ENCODE data around the gene ZNF423.
"Not testable (repeated sequence)": the region's sequence is repeated elsewhere in the genome, so short reads cannot be mapped to it uniquely, and the experiment has no call there.

ZNF423 gene

DNA sequence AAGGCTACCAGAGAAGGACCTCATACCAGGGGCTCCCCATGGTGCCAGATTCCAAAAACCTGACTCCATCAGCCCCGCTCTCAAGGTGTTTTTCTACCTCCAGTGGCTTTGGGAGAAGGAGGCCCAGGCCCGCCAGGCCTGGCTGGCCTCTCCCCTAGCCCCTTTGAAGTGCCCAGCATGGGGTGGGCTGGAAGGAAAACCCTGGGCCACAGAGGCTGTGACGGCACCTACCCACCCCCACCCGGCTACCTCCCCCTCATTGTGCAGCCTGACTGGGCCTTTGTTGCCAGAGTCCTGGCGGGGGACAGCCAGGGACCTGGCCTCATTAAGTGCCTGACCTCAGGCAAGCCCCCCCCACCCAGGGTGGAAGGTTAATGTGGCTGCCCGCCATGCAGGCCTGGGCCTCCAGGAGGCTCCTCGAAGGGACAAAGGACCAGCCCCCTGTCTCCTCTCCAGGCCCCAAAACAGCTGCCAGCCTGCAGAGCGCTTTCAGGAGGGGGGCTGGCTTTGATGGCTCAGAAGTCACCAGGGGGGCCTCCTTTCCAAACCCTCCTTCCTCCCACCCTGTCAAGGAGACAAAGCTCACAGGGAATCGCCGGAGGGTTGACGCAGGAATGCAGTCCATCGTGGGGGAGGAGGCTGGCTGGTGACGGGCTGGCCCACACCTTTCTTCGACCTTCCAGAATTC is 159.4 kb downstream of the ZNF423 start:
- DNase-seq (ENCODE audit: low spot score) = no peak

DNA sequence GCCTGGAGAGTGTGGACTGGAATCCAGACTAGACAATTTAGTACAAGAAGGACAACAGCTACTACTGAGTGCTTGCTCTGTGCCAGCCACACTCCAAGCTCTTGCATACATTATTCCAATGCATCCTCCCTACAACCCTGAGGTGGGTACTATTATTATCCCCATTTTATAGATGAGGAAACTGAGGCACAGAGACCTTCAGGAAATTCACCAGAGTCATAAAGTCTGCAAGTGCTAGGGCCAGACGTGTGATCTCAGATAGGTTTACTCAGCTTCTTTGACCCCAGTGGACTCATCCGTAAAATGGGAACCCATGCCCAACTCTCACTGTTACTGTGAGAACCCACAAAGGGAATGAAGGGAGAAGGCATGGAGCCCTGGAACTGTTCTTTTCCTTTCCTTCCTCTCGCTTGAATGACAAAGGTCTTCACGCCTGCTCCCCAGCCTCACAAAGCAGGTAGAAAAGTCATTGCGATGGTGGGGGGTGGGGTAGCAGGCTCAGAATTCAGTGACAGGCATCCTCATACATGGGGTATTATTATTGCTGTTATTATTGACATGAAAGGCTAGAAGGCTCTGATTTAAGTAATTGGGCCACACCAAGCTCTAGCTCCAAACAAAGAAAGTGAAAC is 160.0 kb downstream of the ZNF423 start:
- no peak for DNase-seq (ENCODE audit: low spot score)

DNA sequence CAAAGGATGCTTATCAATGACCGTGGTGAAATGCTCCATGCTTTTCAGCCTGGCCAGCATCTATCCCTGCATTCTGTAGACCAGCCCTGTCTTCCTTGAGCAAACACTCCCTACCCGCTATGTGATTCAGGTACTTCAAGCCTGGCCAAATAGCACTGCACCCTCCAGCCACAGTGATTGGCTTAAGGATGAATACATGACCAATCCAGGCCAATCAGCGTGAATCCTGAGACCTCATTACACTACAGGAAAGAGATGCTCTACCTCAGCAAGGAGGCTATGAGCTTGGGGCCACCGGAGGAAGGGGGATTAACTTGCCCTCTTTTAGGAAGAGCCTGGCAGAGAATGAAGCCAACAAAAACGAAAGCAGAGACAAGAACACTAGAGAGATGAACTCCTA is 162.5 kb downstream of the ZNF423 start:
- no peak for DNase-seq (ENCODE audit: low spot score)

DNA sequence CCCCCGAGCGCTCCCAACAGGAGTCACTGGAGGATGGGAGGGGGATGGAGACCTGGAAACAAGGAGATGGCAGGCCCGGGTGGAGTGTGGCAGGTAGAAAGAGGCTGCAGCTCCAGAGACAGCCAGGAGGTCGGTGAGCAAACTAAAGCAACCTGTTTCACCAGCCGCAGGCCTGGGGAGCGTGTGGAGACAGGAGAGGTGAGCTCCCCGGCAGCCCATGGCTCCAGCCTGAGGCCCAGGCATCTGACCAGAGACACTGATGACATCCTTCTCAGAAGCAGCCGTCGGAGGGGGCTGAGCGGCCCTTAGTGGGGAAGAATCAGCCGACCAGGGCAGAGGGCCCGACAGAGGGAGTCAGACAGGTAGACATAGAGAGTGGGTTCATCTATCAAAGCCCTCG is 165.1 kb downstream of the ZNF423 start:
- DNase-seq (ENCODE audit: low spot score) = no peak

DNA sequence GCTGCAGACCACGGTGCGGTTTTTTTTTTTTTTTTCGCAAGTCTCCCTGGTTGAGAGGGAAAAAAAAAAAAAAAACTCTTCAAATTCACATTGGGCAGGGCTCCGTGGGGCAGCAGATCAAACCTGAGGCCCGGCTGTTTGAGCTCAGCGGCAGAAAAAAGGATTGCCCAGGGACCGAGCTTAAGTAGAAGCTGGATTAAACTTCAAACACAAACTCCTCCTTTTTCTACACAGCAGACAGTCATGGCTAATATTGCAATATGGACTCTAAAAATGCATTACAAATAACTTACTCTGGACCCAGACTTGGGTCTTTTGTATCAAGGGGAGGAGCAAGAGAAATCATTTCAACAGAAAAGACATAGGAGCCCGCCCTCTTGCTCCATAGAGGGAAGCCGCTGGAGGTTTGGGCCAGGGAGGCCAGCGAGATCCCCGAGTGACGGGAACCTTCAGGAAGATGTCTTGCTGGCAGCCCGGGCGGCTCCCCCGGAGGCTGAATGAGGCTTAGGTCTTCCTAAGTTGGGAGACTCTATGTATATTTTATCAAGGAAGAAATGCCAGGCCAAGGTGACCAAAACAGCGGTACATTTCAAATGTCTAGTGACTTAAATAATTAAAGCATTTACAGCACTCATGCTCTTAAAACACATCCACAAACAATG is 167.7 kb downstream of the ZNF423 start:
- DNase-seq (ENCODE audit: low spot score) = no peak

DNA sequence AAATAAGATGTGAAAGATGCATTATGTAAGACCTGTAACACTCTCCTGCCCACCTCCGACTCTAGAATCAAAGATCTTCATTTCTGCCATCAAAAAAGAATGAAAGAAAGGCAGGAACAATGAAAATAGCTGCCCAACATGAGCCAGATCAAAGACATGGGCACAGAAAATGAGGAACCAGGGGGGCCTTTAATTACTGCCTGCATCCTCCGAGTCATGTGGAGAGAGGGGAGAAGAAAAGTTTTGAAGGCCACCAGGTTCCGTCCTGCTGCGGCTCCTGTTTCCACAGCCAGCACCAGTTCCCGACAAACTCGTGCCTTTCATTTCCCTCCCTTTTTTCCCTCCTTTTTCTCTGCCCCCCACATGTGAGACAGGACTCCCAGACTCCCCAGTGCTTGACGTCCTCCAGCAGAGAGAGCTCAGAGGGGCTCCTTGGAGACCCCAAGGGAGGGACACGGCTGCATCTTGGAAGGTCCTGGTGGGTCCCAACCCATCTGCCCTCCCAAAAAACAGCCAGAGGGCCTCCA is 168.4 kb downstream of the ZNF423 start:
- DNase-seq (ENCODE audit: low spot score) = no peak

DNA sequence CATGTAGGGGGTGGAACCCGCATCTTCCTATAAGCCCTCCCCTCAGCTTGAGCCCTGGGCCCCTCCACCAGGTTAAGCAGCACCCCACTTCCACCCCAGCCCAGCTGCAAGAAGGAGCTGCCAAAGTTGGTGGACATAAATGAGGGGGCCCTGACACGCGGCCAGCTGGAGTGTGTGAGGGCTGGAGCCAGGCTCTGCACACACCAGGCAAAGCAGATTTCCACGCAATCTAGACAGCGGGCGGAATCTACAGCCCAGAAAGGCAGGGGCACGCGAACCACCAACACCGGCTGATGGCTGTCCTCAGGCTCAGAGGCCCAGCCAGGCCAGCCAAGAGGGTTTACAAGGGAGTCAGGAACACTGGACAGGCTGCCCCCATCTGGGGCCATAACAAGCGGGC is 171.2 kb downstream of the ZNF423 start:
- DNase-seq (ENCODE audit: low spot score) = no peak

DNA sequence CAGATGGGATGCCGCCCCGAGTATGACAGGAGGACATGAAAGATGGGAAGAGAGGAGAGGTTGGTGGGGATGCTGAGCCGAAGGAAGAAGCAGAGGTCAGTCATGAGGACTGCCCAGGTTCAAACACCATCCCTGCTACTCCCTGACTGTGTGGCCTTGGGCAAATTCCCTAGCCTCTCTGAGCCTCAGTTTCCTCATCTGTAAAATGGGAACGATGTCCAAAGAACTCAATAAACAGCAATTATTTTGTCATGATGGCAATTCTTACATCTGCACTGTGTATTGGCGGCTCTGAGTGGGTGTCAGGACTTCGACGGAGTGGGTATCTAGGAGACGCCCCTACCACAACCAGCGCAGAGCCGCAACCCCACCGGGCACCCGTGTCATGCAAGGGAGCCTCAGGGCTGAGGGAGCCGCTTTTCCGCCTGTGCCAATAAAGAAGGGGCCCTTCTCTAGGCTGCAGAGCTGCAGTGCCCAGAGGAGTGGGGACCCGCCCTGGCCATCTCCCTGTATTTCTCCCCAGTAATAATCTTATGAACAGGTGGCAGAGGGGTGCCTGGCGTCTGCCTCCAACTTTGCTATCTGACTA is 173.2 kb downstream of the ZNF423 start:
- DNase-seq (ENCODE audit: low spot score) = no peak

DNA sequence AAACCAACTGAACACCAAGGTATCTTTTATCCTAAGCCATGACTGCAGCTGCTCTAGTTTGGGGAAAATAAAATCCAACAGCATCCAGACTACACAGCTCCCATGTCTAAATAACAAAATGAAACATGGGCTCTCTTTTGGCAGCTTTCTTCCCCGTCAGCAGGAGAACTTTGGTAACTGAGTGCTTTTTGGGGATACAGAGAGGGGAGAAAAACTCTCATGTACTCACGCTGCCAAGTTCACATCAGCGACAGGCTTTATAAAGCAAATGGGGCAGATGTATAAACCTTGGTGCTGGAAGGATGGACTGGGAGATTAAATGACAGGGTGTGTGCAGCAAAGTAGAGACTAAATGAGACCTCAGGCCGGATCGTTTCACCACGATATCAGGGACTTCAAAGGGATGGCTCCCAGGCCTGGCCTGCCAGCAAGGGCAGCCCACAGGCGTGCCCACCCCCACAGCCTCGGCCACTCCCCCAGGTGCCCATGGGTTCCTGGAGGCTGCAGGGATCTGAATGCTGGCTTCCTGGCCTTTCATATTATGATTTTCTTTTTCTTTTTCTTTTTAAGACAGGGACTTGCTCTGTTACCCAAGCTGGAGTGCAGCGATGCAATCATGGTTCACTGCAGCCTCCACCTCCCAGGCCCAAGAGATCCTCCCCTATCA is 174.6 kb downstream of the ZNF423 start:
- DNase-seq (ENCODE audit: low spot score) = no peak

DNA sequence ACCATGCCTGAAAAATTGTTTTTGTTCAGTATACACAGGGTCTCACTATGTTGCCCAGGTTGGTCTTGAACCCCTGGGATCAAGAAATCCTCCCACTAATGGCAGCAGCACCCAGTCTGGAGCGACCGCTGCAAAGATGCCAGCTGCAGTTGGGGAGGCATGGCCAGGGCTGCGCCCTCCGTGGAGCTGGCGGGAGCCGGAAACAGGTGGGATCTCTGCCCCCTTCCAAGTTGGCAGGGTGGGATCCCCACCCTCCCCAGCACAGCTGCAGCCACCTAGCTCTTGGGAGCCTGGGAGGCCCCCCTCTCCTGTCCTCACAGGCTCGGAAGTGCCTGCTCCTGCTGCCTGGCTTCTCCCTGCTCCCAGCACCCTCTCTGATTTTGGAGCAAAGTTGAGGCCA is 176.8 kb downstream of the ZNF423 start:
- DNase-seq (ENCODE audit: low spot score) = no peak

DNA sequence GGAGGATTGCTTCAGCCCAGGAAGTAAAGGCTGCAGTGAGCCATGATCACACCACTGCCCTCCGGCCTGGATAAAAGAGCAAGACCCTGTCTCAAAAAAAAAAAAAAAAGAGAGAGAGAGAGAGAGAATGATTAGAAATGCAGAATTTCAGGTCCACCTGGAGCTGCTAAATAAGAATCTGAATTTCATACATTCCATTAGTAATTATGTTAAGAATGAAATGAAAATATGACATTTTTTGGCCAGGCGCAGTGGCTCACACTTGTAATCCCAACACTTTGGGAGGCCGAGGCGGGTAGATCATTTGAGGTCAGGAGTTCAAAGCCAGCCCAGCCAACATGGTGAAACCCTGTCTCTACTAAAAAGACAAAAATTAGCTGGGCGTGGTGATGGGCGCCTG is 178.3 kb downstream of the ZNF423 start:
- DNase-seq (ENCODE audit: low spot score) = not testable (repeated sequence)

DNA sequence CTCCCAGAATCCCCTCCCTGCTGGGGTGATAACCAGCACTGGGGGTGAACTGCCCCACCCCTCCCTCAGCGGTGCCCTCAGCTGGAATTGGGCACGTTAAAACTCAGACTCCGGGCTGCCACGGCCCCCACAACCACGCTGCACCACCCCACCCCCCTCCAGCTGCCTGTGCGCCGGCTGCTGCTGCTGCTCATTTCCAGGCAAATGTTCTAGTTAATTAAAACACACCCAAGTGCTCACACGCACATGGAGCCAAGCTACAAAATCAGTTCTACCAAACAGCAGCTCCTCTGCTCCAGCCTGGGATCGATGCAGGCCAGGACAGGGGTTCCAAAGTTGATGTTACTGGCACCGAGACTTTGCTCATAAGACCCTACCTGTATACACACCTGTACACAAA is 180.5 kb downstream of the ZNF423 start:
- DNase-seq (ENCODE audit: low spot score) = no peak

DNA sequence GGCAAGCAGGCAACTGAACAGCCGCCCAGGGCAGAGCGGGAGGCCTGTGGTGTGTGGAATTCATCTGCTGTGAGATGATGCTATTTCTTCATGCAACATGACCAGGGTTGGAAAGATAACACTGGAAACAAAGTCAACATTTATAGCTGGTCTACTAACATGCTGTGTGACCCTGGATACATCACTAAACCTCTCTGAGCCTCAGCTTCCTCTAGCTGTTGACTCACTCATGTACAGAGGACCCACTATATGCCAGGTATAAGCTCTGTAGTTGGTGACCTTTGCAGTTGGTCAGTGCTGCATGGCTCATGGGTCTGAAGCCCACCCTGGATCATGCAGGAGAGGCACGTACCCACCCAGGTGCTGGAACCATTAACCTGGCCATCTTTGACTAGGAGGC is 180.9 kb downstream of the ZNF423 start:
- DNase-seq (ENCODE audit: low spot score) = no peak

DNA sequence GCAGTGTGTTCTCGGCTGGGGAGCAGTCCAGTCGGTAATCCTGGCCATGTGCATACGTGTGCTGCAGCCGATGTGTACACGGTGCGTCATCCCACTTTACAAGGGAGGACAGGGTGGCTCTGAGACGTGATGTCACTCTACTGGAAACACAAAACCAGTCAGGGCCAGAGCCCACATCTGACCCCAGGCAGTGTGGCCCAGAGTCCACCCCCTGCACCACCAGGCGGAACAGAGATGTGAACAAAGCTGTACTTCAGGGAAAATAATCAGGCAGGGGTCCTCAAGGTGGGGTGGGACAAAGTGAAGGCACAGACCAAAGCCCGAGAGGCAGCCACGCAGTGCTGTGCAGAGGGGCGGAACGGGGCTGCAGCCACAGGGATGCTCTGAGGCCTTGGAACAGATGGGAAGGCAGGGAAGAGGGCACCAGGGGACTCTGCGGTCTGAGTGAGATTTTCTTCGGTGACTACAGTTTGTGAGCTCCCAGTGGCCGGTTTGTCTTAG is 181.5 kb downstream of the ZNF423 start:
- DNase-seq (ENCODE audit: low spot score) = no peak

DNA sequence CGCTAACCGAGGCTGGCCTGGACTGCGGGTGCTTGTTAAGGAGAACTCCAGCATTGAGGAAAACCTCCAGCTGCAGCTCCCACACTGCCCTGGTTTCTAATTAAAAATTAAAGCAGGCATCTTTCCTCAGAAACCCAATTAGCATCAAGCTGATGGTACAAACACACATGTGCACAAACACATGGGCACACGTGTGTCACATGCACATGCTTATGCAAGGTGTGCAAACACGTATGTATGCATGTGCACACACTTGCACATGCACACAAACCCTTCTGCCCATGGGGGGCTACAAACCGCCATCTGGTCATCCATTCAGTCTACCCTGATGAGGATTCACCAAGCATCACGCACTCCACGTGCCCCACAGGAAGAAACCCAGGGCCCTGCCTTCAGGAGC is 182.5 kb downstream of the ZNF423 start:
- no peak for DNase-seq (ENCODE audit: low spot score)

DNA sequence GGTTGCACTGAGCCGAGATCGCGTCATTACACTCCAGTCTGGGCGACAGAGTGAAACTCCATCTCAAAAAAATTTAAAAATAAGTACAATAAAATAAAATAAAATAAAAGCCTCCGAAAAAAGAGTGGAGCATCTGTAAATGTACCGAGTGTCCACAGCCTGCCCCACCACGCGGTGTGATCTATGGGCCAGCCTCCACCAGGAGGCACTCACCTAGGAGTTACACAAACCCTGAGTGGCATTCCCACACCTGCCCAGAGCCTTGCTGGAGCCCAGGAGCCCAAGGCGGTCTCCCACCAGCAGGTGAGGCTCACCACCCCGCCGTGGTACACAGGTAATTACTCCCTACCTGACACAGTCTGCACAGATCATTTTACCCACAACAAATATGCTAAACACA is 183.2 kb downstream of the ZNF423 start:
- DNase-seq (ENCODE audit: low spot score) = no peak

DNA sequence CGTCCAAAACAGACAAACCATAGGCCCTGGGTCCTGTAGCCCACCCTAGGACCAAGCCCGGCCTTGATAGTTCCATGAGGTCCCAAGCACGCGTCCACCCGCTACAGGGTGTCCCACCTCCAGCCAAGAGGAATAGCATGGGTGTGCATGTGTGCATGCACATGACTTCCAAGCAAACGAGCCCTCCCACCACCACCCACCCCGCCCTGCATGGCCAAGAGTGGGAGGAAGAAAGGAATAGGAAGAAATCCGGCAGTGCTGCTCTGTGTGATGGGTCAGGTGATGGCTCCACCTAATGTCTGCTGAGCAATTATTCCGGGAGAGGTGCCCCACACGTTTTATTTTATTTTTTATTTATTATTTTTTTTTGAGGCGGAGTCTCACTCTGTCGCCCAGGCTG is 184.6 kb downstream of the ZNF423 start:
- no peak for DNase-seq (ENCODE audit: low spot score)

DNA sequence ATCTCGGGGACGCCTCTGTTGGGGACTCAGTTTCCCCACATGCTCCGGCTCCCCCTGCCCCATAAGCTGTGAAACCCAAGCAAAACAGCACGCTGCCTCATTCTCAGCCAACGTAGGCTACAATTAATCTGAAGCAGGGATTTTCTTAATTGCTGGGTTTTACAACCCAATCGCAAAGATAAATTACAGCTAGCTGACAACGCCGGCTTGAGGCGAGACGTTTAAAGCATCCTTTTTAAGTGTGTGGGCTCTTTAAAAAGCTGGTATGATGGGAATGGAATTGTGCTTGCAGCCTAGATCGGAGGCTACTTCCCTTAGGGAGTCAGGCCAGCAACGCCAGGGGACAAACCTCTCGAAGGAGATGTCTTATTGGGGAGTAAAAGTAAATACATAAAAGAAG is 185.3 kb downstream of the ZNF423 start:
- DNase-seq (ENCODE audit: low spot score) = no peak

DNA sequence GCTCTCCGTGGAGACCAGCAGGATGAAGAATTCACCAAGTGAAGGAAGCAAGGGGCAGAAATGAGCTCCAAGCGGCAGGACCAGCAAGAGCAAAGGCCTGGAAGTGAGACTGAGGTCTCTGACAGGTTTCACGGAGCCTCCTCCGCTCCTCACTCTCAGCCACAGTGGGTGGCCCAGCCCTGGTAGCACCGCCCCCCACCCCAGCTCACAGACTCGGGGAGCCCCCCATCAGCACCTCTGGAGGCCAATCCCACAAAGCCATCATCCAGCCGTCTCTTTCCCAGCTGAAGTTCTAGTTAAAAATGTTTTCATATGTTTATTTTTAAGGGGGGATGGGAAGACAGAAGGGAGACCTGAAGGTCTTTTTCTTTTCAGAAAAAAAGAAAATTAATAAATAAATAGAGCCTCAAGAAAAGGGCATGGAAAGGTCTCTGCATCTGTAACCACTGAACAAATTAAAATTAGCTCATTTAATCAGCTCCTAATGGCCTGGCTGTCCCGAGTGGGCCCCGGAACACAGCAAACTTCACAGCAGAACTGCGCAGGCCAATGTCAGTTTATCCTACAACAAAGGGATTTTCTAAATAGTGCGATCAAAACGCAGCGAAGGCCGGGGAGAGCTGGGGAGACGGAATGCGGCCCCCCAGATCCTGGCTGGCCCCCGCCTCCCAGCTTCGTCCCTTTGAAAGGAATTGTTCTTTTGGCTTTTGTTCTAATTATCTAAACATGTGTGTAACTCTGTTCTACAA is 190.3 kb downstream of the ZNF423 start:
- no peak for DNase-seq (ENCODE audit: low spot score)

DNA sequence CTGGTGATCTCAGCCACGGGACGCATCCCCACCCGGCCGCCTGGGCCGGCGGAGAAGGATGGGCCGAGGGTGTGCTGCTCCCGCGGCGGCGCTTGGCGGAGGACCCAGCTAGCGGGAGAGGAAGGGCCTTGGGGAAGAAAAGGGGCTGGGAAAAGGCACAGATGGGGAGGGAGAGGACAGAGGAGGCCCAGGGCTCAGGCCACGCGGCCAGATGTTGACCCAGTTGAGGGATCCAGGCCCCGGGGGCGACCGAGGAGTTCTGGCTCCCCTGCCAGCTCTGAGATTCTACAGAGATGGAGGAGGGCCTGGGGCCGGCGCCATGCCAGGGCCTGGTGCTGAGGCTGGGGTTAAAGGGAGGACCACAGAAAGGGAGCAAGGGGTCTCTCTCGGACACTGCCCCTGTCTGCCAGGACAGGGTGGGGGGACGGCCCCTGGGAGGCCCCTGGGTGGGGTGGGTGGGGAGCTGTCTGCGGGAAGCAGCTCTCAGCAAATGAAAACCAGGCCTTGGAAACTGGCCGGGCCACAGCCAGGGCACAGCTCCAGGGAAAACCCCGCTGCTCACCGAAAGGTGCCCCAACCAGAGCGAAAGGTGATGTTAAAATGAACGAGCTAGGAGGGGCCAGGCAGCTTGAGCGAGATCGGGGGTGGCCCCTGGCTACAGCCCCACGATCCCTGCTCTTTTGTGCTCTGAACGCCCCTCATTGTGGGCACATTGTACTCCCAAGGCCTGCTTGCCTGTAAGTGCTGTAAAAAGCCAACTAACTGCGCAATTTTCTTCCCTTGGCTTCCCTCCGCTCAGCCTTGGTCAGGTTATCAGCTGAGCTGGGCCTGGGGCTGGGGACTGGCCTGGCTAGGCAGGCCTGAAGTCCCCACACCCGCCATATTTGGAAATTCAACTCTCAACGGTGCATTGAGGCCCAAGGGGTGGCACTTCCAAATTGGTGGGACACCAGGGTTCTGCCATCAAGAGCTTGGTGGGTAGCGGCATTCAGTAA is 191.4 kb downstream of the ZNF423 start:
- DNase-seq (ENCODE audit: low spot score) = no peak
